ENCODE measurements around the gene TMEM161A.
A peak's percentile ranks its signal among the peaks of the same experiment; 100 is the strongest.

TMEM161A gene

DNA sequence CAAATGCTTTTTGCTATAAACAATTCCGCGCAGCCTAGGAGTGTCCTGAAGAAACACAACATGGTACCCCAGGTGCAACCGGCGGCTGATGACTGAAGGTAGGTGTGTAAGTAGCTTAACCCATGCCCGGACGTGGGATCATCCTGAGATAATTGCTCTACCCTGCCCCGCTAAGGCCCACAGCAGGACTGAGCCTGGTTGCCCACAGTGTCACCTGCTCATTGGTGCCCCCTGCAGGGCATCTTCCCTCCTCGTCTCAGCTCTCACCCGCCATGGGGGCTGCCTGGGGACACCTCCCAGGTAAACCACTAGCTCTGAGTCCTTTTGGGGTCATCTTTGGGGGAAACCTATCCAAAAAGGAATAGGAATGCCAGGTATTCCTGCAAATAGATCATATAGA is 22.3 kb downstream of the TMEM161A start:
- TF ChIP-seq, protein P1, sequence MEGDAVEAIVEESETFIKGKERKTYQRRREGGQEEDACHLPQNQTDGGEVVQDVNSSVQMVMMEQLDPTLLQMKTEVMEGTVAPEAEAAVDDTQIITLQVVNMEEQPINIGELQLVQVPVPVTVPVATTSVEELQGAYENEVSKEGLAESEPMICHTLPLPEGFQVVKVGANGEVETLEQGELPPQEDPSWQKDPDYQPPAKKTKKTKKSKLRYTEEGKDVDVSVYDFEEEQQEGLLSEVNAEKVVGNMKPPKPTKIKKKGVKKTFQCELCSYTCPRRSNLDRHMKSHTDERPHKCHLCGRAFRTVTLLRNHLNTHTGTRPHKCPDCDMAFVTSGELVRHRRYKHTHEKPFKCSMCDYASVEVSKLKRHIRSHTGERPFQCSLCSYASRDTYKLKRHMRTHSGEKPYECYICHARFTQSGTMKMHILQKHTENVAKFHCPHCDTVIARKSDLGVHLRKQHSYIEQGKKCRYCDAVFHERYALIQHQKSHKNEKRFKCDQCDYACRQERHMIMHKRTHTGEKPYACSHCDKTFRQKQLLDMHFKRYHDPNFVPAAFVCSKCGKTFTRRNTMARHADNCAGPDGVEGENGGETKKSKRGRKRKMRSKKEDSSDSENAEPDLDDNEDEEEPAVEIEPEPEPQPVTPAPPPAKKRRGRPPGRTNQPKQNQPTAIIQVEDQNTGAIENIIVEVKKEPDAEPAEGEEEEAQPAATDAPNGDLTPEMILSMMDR (conservative IDR thresholded peaks at IDR 0.05; ENCODE audit: low read depth) = peak; percentile 42
- DNase-seq (ENCODE audit: low spot score) = no peak
- H3K27ac ChIP-seq = no peak overlapping the region
- POLR2A ChIA-PET (ENCODE audit: low non-redundant PET) = no interaction called here
- CTCF ChIA-PET = interaction anchor here (0.6 to 1.7 kb wide), 2 partner anchors 22 to 30 kb away, joined by 3 to 6 read pairs; no protein-coding TSS in a partner anchor

DNA sequence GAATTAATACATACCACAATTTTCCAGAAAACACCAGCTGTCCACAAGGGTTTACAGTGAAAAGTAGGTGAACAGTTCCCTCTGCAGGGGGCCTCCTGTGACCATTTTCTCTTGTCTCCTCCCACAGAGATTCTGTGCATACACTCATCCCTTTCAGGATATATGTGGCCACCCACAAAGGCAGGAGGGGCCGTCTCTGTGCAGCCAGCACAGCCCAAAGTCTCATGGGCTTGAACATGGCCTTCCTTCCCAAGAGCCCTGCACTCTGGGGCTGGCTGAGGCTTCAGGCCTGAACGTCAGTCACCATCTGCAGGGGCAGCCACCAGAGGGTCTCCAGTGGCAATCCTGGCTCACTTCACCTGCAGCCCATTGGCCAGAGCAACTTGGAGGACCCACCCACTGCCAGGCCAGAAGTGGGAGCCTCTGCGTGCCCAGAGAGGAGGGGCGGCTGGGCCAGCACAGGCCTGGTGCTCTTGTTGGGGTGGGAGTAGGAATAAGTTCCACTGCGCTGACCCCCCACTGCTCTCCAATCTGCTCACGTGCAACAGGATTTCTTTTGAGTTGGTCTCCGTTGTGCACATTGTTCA is 25.1 kb downstream of the TMEM161A start:
- POLR2A ChIA-PET (ENCODE audit: low non-redundant PET) = no interaction called here
- CTCF ChIA-PET = interaction anchor here (0.7 kb wide), 1 partner anchor 1002 kb away, joined by 3 read pairs; no protein-coding TSS in a partner anchor
- H3K27ac ChIP-seq = no peak overlapping the region
- TF ChIP-seq, protein P1 (conservative IDR thresholded peaks at IDR 0.05; ENCODE audit: low read depth) = no peak
- DNase-seq (ENCODE audit: low spot score) = no peak

DNA sequence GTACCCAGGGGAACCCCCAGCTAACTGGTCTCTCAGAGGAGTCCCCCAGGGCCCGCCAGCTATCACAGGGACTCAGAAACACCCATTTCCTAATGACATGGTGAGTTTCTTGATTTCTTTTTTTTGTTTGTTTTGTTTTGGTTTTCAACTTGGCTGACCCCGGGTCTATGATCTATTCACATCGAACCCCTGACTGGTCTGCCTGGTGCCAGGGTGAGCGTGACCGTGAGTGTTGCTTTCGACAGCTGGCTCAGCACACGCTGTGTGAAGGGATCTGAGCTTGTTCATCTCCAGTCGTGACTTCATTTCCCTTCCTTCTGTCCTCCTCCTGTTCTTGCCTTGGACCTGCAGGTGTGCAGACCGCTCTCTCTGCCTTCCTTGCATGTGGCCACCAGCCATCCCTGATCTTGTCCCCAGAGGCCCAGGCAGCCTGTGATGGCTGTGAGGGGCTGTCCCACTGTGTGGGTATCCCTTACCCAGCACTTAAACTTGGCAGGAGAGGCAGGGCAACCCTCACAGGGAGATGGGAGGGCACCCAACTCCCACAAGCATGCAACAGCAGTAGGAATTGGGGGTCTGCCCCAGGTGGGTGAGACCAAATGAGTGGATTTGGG is 26.2 kb downstream of the TMEM161A start:
- ChIA-PET CTCF (no interaction called here), POLR2A (ENCODE audit: low non-redundant PET) (no interaction called here)
- TF ChIP-seq, protein P1 (conservative IDR thresholded peaks at IDR 0.05; ENCODE audit: low read depth) = no peak
- DNase-seq (ENCODE audit: low spot score) = no peak
- no peak overlapping the region for H3K27ac ChIP-seq

DNA sequence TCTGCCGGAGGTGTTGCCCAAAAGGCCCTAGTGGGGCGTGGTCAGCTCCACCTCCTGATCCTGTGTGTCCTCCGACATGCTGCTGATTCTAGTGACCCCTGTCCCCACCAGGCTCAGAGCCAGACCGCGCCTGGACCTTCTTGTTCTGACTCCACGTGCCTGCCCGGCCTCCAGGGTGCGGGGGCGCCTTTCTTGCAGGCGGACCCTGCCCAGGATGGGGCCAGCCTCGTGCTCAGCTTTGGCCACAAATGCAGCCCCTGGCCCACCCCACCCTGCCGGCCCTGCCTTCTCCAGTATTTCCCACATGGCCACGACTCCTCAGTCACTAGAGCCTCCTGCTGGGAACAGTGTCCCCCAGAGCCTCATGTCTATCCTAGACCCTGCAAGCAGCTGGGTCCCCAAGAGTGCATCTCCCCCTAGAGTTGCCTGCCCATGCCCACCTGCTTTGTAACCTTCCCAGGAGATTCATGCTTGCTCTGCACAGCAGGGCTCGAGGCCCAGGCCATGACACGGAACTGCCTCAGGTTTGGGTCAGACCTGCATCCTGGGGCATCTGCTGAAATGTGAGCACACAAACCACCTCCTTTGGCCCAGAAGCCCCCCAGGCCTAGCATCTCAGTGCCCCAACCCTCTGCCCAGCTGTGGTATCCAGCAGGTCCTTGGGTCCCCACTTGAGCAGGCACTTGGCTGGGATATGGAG is 27.0 kb downstream of the TMEM161A start:
- POLR2A ChIA-PET (ENCODE audit: low non-redundant PET) = no interaction called here
- TF ChIP-seq, protein P1 (conservative IDR thresholded peaks at IDR 0.05; ENCODE audit: low read depth) = no peak

DNA sequence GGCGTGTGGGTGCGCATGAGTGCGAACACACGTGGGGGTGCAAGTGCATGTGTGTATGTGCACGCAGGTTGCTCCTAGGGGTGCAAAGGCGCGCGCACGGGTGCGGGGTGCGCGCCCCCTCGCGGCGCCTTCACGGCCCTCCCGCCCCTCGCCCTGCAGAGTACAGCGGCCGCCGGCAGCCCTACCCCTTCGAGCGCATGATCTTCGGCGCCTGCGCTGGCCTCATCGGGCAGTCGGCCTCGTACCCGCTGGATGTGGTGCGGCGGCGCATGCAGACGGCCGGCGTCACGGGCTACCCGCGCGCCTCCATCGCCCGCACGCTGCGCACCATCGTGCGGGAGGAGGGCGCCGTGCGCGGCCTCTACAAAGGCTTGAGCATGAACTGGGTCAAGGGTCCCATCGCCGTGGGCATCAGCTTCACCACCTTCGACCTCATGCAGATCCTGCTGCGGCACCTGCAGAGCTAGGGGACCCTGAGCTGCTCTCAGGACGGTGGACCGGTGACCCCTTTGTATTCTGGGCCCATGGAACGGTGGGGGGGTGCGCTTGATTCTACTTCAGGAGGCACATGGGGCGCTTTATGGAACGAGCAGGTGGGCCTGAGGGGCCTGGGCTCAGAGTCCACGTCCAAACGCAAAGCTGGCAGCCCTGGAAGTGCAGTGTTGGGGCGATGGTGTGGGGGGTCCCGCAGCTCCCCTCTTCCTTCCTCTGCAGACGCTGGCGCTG is 27.7 kb downstream of the TMEM161A start:
- POLR2A ChIA-PET (ENCODE audit: low non-redundant PET) = no interaction called here
- no peak for DNase-seq (ENCODE audit: low spot score)
- no peak overlapping the region for H3K27ac ChIP-seq
- CTCF ChIA-PET = interaction anchor here (0.7 kb wide), 1 partner anchor 12 kb away, joined by 5 read pairs; no protein-coding TSS in a partner anchor
- TF ChIP-seq, protein P1 (conservative IDR thresholded peaks at IDR 0.05; ENCODE audit: low read depth) = no peak

More for the DNA sequence above, 27.0 kb downstream of the TMEM161A start:
- no peak overlapping the region for H3K27ac ChIP-seq
- CTCF ChIA-PET = no interaction called here
- no peak for DNase-seq (ENCODE audit: low spot score)

DNA sequence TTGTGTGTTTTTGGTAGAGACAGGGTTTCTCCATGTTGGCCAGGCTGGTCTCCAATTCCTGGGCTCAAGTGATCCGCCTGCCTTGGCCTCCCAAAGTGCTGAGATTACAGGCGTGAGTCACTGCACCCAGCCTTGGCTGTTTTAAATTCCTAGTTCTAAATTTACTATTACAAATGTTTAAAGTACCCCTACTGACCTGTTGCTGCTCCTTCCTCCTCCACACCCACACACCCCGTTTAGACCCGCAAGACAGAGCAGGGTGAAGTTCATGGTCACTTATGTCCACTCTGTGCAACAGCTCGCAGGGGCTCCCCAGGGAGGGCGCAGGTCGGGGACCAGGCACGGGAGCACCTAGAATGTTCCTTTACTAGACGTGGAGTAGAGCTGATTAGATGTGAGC is 28.7 kb downstream of the TMEM161A start:
- ChIA-PET CTCF (interaction anchor here (0.6 to 0.7 kb wide), 3 partner anchors 11 to 381 kb away, joined by 3 to 5 read pairs (median 3); no protein-coding TSS in a partner anchor), POLR2A (ENCODE audit: low non-redundant PET) (no interaction called here)
- no peak for DNase-seq (ENCODE audit: low spot score)
- TF ChIP-seq, protein P1 (conservative IDR thresholded peaks at IDR 0.05; ENCODE audit: low read depth) = no peak
- peak overlapping the region; percentile 5; the same call in 1 of the 2 replicates for H3K27ac ChIP-seq
